NCI-H2227 (cell line): Measurements from ENCODE around the gene ADCY6.
A peak's percentile ranks its signal among the peaks of the same experiment; 100 is the strongest.
"Not testable (repeated sequence)": the region's sequence is repeated elsewhere in the genome, so short reads cannot be mapped to it uniquely, and the experiment has no call there.

Source experiments
- DNase-seq: peaks from one replicate; lab custom pipeline; 2025; ENCODE audit not compliant: unreplicated experiment; lab: John Stamatoyannopoulos, UW

The ADCY6 gene

DNA sequence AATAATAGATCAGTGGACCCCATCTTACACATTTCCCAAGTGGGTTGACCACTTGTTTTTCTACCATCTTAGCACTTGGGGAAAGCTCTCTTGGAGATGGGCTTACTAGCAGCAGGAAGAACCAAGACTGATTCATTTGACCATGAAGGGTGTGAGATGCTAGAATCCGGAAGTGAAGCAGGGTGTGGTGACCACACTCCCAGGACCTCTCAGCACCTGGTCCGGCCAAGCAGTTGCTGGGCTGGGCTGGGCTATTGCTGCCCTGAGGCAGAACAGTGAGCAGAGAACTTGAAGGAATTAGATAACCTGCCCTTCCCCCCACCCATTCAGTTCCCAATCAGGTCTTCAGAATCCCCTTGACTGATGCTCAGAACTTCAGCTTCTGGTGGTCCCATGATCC lies 24.4 kb downstream of the ADCY6 start:
- no peak for DNase-seq

DNA sequence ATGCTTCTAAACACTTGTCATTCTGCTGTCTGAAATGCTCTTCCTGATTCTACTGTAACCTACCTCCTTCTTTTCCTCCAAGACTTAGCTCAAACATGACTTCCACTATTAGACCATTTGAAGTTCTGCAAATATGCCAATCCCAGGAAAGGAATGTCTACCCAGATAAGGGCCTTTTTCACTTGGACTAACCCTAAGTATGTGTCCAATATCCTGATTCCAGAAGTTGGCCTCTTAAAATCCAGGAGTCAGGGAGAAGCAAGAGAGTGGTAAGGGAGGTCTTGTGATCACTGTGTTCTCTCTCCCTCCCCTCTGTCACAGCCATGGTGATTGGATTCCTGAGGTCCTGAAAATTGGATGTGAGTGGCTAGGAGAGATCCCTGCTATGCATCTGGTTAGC lies 30.2 kb downstream of the ADCY6 start:
- no peak for DNase-seq

DNA sequence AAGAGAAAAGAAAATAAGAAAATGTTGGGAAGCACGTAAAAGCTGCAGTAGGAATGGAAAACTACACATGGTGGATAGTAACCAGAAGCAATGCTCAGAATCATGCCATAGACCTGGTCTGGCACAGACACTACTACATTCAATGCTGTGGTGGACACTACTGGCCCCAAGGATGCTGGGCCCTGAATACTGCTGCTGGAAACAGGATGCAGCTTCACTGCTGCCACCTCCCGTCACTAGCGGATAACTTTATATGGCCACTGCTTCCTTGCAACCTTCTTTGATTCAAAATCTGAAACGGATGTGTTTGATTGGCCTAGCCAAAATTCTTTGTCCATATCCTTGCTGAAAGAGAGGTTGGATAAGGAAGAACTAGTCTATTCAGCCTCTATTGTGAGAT lies 30.7 kb downstream of the ADCY6 start:
- DNase-seq: no peak

DNA sequence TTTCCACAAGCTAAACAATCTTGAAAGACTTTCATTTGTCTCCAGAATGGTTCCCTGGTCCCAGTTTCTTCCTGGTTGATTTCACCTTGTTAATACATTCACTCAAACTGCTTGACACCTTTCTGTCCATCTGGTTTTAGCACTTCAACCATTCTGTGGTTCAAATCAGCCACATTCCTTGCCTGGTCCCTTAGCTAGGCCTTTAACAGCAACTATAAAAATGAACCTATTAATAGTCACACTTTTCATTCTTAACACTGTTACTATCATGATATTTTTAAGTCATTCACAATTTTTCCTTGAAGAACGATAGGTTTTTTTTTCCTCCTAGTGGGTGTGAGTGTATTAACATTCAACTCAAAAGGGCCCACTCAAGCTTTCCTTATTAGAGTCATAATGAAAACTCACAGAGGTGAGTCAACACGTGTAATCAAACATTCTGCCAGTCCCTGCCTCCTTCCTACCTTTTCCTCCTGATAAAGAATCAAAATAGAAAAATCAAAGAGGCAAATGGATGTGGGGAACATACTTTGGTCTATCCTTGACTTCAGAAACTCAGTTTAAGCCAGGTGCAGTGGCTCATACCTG lies 38.0 kb downstream of the ADCY6 start:
- no peak for DNase-seq

DNA sequence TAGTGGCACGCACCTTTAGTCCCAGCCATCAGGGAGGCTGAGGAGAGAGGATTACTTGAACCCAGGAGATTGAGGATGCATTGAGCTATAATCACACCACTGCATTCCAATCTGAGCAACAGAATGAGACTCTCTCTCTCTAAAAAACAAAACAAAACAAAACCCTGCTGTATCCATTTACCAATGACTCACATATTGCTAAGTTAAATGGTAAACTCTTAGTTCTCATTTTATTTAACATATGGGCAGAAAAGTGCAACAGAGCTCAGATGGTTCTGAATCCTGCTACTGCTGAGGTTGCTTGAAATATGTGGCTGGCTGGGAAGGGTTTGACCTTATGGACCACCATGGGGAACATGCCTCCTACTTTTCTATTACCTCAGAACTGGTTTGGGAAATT lies 38.7 kb downstream of the ADCY6 start:
- DNase-seq: no peak

DNA sequence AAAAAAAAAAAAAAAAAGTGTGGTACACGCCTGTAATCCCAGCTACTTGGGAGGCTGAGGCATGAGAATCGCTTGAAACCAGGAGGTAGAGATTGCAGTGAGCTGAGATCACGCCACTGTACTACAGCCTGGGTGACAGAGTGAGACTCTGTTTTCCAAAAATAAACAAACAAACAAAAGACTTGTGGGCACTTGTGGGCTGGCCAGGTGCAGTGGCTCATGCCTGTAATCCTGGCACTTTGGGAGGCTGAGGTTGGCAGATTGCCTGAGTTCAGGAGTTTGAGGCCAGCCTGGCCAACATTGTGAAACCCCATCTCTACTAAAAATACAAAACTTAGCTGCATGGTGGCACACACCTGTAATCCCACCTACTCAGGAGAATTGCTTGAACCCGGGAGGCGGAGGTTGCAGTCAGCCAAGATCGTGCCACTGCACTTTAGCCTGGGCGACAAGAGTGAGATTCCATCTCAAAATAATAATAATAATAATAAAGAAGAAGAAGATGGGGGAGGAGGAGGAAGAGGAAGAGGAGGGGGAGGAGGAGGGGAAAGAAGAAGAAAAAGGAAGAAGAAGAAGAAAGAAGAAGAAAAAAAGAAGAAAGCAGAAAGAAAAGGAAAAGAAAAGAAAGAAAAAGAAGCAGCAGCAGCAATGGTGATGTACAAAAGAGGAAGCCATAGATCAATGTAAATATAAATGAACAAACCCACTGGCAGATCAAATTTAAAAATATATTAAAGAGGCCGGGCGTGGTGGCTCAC lies 44.5 kb downstream of the ADCY6 start:
- DNase-seq: no peak

DNA sequence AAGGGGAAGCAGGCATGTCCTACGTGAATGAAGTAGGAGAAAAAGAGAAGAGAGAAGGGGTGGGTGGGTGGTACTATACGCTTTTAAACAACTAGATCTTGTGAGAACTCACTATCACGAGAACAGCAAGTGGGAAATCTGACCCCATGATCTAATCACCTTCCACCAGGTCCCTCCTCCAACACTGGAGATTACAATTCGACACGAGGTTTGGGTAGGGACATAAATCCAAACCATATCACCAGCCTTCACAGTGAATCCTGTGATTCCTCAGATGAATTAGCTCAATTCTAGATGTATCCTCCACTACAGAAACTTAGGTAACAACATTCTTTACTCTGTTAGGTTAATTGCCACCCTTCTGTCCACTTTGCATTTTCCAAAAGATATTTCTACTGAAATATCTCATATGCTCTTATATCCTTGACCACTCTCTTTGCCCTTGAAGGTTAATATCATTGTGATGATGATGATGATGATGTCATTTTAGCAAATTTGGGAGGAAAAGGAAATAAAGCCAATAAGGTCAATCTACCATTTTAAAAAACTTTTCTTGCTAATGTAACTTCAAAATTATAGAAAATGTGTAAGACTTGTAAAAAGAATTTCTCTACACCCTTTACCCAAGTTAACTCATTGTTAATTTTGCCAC lies 49.1 kb downstream of the ADCY6 start:
- DNase-seq: no peak

DNA sequence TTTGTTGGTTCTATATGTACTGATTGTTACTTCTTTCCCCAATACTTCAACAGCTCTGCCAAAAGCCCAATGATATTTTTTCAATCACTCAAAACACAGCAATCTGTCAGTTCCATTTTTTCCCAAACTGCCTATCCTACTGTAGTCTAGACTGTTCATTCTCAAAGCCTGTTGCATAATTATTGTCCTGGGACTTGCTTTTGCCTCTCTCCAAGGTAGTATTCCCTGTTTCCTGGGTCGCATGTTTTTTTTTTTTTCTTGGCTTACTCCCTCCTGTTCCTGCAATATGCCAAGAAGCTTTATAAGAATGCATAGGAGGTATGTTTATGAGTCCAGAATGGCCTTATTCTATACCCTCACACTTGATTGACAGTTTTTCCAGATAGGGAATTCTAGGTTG lies 52.4 kb downstream of the ADCY6 start:
- no peak for DNase-seq

DNA sequence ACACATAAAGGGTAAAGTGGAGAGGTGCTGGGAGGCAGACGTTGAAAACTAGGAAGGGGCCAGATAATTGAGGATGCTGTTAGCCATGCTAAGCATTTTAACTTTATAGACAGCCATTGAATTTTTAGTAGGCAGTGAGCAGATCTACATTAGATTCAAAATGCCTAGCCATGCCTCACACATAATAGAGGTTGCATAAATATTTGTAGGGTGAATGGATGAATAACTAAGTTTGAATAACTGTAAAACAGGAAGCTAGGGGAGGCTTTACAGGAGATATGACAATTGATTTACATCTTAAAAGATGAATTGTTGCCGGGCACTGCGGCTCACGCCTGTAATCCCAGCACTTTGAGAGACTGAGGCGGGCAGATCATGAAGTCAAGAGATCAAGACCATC lies 60.1 kb downstream of the ADCY6 start:
- DNase-seq: no peak

DNA sequence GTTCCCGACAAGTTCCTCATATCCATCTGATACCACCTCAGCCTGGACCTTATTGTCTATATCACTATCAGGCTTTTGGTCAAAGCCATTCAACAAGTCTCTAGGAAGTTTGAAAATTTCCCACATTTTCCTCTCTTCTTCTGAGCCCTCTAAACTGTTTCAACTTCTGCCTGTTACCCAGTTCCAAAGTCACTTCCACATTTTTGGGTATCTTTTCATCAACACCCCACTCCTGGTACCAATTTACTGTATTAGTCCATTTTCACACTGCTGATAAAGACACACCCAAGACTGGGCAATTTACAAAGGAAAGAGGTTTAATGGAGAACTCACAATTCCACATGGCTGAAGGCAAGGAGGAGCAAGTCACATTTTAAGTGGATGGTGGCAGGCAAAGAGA lies 68.2 kb downstream of the ADCY6 start:
- not testable (repeated sequence) for DNase-seq

DNA sequence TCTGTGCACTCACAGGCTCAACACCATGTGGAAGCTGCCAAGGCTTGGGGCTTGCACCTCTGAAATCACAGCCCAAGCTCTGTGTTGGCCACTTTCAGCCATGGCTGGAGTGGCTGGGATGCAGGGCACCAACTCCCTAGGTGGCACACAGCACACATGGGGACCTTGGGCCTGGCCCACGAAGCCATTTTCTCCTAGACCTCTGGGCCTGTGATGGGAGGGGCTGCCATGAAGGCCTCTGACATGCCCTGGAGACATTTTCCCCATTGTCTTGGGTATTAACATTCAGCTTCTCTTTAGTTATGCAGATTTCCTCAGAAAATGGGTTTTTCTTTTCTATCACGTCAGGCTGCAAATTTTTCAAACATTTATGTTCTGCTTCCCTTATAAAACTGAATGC lies 68.7 kb downstream of the ADCY6 start:
- not testable (repeated sequence) for DNase-seq

DNA sequence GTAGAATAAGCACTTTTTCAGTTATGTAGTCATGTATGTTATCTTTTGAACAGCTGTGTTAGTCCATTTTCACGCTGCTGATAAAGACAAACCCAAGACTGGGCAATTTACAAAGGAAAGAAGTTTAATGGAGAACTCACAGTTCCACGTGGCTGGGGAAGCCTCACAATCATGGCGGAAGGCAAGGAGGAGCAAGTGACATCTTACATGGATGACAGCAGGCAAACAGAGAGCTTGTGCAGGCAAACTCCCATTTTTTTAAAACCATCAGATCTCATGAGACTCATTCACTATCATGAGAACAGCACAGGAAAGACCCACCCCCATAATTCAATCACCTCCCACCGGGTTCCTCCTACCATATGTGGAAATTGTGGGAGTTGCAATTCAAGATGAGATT lies 69.9 kb downstream of the ADCY6 start:
- not testable (repeated sequence) for DNase-seq

DNA sequence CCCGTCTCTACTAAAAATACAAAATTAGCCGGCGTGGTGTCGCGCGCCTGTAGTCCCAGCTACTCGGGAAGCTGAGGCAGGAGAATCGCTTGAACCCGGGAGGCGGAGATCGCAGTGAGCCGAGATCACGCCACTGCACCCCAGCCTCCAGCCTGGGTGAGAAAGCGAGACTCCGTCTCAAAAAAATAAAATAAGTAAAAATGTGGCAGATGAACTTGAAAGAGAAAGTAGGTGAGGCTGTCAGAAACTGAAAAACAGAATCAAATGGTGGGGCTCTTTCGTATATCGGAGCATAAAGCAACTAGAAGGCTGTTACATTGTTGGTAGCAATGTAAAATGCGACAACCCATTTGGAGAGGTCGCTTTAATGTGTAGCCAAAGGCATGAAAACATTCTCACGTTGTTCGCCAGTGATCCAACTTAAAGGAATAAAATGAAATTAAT lies 71.6 kb downstream of the ADCY6 start:
- peak; percentile 25 for DNase-seq

DNA sequence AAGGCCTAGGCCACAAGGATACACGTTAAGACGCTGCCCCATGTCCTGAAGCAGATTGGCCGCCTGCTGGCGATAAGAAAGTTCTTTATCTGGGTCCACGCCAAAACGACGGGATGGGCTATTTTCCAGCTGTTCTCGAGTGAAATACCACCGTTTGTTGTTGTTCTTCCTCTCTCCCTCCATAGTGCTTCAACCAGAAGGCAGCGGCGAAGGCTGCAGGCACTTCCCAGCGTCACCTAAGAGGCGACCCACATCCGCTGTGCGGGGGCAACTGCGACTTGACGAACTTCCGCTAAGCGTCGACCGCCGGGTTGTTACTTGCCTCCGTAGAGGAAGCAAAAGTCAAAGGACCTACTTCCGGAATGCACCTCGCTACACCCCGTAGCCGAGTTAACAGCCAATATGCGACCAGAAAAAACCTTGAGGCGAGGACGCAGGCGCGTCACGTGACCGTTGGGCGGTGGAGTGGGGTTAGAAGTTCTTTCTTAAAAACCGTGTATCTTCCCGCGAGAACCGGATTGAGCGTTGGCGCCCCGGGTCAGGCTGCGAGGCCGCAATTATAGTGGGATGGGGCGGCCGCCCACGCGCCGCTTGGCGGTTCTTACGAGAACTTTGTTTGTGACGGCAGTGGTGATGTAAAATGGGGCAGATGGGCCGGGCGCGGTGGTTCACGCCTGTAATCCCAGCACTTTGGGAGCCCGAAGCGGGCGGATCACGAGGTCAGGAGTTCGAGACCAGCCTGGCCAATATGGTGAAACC lies 72.2 kb downstream of the ADCY6 start, which contains the start of gene CCNT1:
Gene CCNT1, minus strand, starts transcription at position 215 of the 759 bp plus-strand sequence. Its CDS starts 32 bp downstream, at position 183.
- DNase-seq: peak; percentile 99
